HFFc6 (cell line): ENCODE results near the gene SPTBN2. TPM values are rescaled to one million over a fixed set of nuclear protein-coding genes. Genes with fewer than 3 reads are reported as not detected.

Experiments
- DNase-seq: peaks from one replicate; pipeline ENCODE4 v3.0.0-alpha.2; 2018
- H3K27ac Mint-ChIP-seq: 2 replicates; pipeline ENCODE4 v1.8.0; 2020; ENCODE audit warnings: mild to moderate bottlenecking, mixed read lengths
- H3K27me3 Mint-ChIP-seq: 2 replicates; pipeline ENCODE4 v1.8.0; 2021; ENCODE audit warnings: mild to moderate bottlenecking, moderate library complexity, mixed read lengths; ENCODE audit not compliant: insufficient read depth
- H3K36me3 Mint-ChIP-seq: 2 replicates; pipeline ENCODE4 v1.8.0; 2021; ENCODE audit warnings: low read depth, mixed read lengths
- H3K4me1 Mint-ChIP-seq: 2 replicates; pipeline ENCODE4 v1.8.0; 2020; ENCODE audit warnings: low read depth, mixed read lengths
- H3K4me3 Mint-ChIP-seq: 2 replicates; pipeline ENCODE4 v1.8.0; 2020; ENCODE audit warnings: mild to moderate bottlenecking, moderate library complexity, mixed read lengths
- H3K9me3 Mint-ChIP-seq: 2 replicates; pipeline ENCODE4 v1.8.0; 2020; ENCODE audit warnings: mild to moderate bottlenecking, mixed read lengths
- CTCF ChIP-seq: fragments of 200-600 bp; sonication (generic); IDR thresholded peaks from 2 replicates; pipeline ENCODE4 v1.5.0; 2021; ENCODE audit warnings: antibody characterized with exemption, mild to moderate bottlenecking
- total RNA-seq, 6 experiments: library from RNA; stranded (reverse); fragmentation: NEBNext Ultra II Directional; extraction: Animal tissue kit (Norgen Biotek cat#: 25700); gene quantifications; 2 replicates in 1 of 6; 3 replicates in 5 of 6; pipeline ENCODE4 v1.2.3, GENCODE V29; 2021

The SPTBN2 gene
- total RNA-seq, 6 experiments from 2014 or later: 0.13 to 0.94 (median 0.33) TPM; not detected in 1

GRCh38 chr11:66744485-66745355 is 15.7 kb upstream of the SPTBN2 start:
- no peaks in the 10 kb centered on the region; the same call in 1 of the 2 replicates for H3K27me3 Mint-ChIP-seq
- peaks cover 29% of the 10 kb centered on the region for H3K4me1 Mint-ChIP-seq
- H3K9me3 Mint-ChIP-seq: no peaks in the 10 kb centered on the region
- H3K27ac Mint-ChIP-seq: peak overlapping the region; percentile 81
- no peak for TF ChIP-seq CTCF
- H3K4me3 Mint-ChIP-seq: peak overlapping the region; percentile 99
- DNase-seq: peak; percentile 54
- no peaks in the 10 kb centered on the region for H3K36me3 Mint-ChIP-seq

- TF ChIP-seq CTCF: no peak
- no peaks in the 10 kb centered on the region; the same call in 1 of the 2 replicates for H3K27me3 Mint-ChIP-seq
- H3K27ac Mint-ChIP-seq: no peak overlapping the region
- H3K36me3 Mint-ChIP-seq: no peaks in the 10 kb centered on the region
- peaks cover 33% of the 10 kb centered on the region for H3K4me1 Mint-ChIP-seq
- no peak for DNase-seq
- no peaks in the 10 kb centered on the region for H3K9me3 Mint-ChIP-seq
- peak overlapping the region; percentile 99 for H3K4me3 Mint-ChIP-seq
Observed at GRCh38 chr11:66743271-66743968, 14.4 kb upstream of the SPTBN2 start.

GRCh38 chr11:66741153-66741552 is 12.1 kb upstream of the SPTBN2 start:
- H3K27ac Mint-ChIP-seq: no peak overlapping the region; the same call in 1 of the 2 replicates
- DNase-seq: no peak
- no peak overlapping the region for H3K4me3 Mint-ChIP-seq
- no peak for TF ChIP-seq CTCF
- H3K4me1 Mint-ChIP-seq: peaks cover 24% of the 10 kb centered on the region
- H3K36me3 Mint-ChIP-seq: no peaks in the 10 kb centered on the region
- no peaks in the 10 kb centered on the region for H3K9me3 Mint-ChIP-seq
- H3K27me3 Mint-ChIP-seq: no peaks in the 10 kb centered on the region; the same call in 1 of the 2 replicates

GRCh38 chr11:66739983-66740382 is 11.0 kb upstream of the SPTBN2 start:
- no peak for TF ChIP-seq CTCF
- H3K4me1 Mint-ChIP-seq: peaks cover 20% of the 10 kb centered on the region
- peak overlapping the region; percentile 57 for H3K4me3 Mint-ChIP-seq
- peak overlapping the region; percentile 73 for H3K27ac Mint-ChIP-seq
- DNase-seq: peak; percentile 55
- no peaks in the 10 kb centered on the region; the same call in none of the 2 replicates for H3K27me3 Mint-ChIP-seq
- H3K9me3 Mint-ChIP-seq: no peaks in the 10 kb centered on the region
- H3K36me3 Mint-ChIP-seq: no peaks in the 10 kb centered on the region

GRCh38 chr11:66734215-66734614 is 5.2 kb upstream of the SPTBN2 start:
- Mint-ChIP-seq H3K36me3 (no peaks in the 10 kb centered on the region), H3K4me1 (no peaks in the 10 kb centered on the region), H3K27ac (no peak overlapping the region), H3K9me3 (no peaks in the 10 kb centered on the region), H3K27me3 (peaks cover 26% of the 10 kb centered on the region), H3K4me3 (no peak overlapping the region)
- no peak for TF ChIP-seq CTCF
- no peak for DNase-seq
